ENCODE measurements around the gene IFNK.

The IFNK gene

GRCh38 chr9:27573634-27574590, 49.8 kb downstream of the IFNK start:
- peak; percentile 97 for DNase-seq (ENCODE audit: low read depth)

Measured in T-helper 22 cell (primary cell).